ENCODE measurements around the gene UTP14C. TPM values are rescaled to one million over a fixed set of nuclear protein-coding genes. Genes with fewer than 3 reads are reported as not detected.

The UTP14C gene
- total and polyA plus RNA-seq, 2 donors (not counting 1 experiment from before 2014, with no cell fraction given), result 14.5 to 20.5 TPM

- H2AFZ ChIP-seq (ENCODE audit: low read length), result no peak overlapping the region
- H3K9me3 ChIP-seq (ENCODE audit: control insufficient read depth, insufficient read depth, low read depth, low read length), result no peaks in the 10 kb centered on the region
- H3K27ac ChIP-seq (ENCODE audit: insufficient read depth, low read length), result no peak overlapping the region
- no peak for DNase-seq (ENCODE audit: low read depth in 2 of 2)
- H3K4me1 ChIP-seq (ENCODE audit: control insufficient read depth, extremely low read depth, insufficient read depth, low read length), result no peaks in the 10 kb centered on the region
- no peak overlapping the region for H3K9ac ChIP-seq (ENCODE audit: insufficient read depth, low read length)
- no peak overlapping the region for H3K4me3 ChIP-seq (replicated peaks in 1 of 4; ENCODE audit: control extremely low read depth in 1 of 4, insufficient read depth in 1 of 4, low read depth in 3 of 4, low read length in 4 of 4)
- no peak overlapping the region for H3K4me2 ChIP-seq (ENCODE audit: extremely low read depth, insufficient read depth, low read length)
- H3K27me3 ChIP-seq (ENCODE audit: control insufficient read depth, insufficient read depth, low read length), result no peaks in the 10 kb centered on the region
- TF ChIP-seq CTCF (conservative IDR thresholded peaks at IDR 0.05 in 1 of 2, IDR thresholded peaks at IDR 0.05 in 1 of 2; ENCODE audit: low read depth in 1 of 2, low read length in 2 of 2) (no peak), EZH2 (IDR thresholded peaks at IDR 0.05; ENCODE audit: low read length, missing control alignments) (no peak)
- H4K20me1 ChIP-seq (ENCODE audit: control insufficient read depth, extremely low read depth, insufficient read depth, low read length), result no peaks in the 10 kb centered on the region
- H3K79me2 ChIP-seq (ENCODE audit: control insufficient read depth, insufficient read depth, low read length), result no peaks in the 10 kb centered on the region
- H3K36me3 ChIP-seq (ENCODE audit: control insufficient read depth, insufficient read depth, low read length), result no peaks in the 10 kb centered on the region
Measured at GRCh38 chr13:52047463-52047862, 23.0 kb downstream of the UTP14C start.

GRCh38 chr13:52048516-52048915, 24.0 kb downstream of the UTP14C start:
- no peaks in the 10 kb centered on the region for H3K79me2 ChIP-seq (ENCODE audit: control insufficient read depth, insufficient read depth, low read length)
- no peak overlapping the region for H3K4me3 ChIP-seq (replicated peaks in 1 of 4; ENCODE audit: control extremely low read depth in 1 of 4, insufficient read depth in 1 of 4, low read depth in 3 of 4, low read length in 4 of 4)
- H3K4me2 ChIP-seq (ENCODE audit: extremely low read depth, insufficient read depth, low read length), result no peak overlapping the region
- H3K27me3 ChIP-seq (ENCODE audit: control insufficient read depth, insufficient read depth, low read length), result no peaks in the 10 kb centered on the region
- DNase-seq (ENCODE audit: low read depth in 2 of 2), result peak; percentile 25 to 28
- H2AFZ ChIP-seq (ENCODE audit: low read length), result no peak overlapping the region
- no peak overlapping the region for H3K27ac ChIP-seq (ENCODE audit: insufficient read depth, low read length)
- no peaks in the 10 kb centered on the region for H3K4me1 ChIP-seq (ENCODE audit: control insufficient read depth, extremely low read depth, insufficient read depth, low read length)
- H4K20me1 ChIP-seq (ENCODE audit: control insufficient read depth, extremely low read depth, insufficient read depth, low read length), result no peaks in the 10 kb centered on the region
- no peak overlapping the region for H3K9ac ChIP-seq (ENCODE audit: insufficient read depth, low read length)
- no peaks in the 10 kb centered on the region for H3K36me3 ChIP-seq (ENCODE audit: control insufficient read depth, insufficient read depth, low read length)
- no peak for TF ChIP-seq EZH2 (IDR thresholded peaks at IDR 0.05; ENCODE audit: low read length, missing control alignments)
- TF ChIP-seq CTCF (conservative IDR thresholded peaks at IDR 0.05 in 1 of 2, IDR thresholded peaks at IDR 0.05 in 1 of 2; ENCODE audit: low read depth in 1 of 2, low read length in 2 of 2), result no peak
- H3K9me3 ChIP-seq (ENCODE audit: control insufficient read depth, insufficient read depth, low read depth, low read length), result no peaks in the 10 kb centered on the region

GRCh38 chr13:52051400-52051799, 26.9 kb downstream of the UTP14C start:
- H3K4me2 ChIP-seq (ENCODE audit: extremely low read depth, insufficient read depth, low read length), result no peak overlapping the region
- no peaks in the 10 kb centered on the region for H3K4me1 ChIP-seq (ENCODE audit: control insufficient read depth, extremely low read depth, insufficient read depth, low read length)
- no peak for DNase-seq (ENCODE audit: low read depth in 2 of 2)
- H3K4me3 ChIP-seq (replicated peaks in 1 of 4; ENCODE audit: control extremely low read depth in 1 of 4, insufficient read depth in 1 of 4, low read depth in 3 of 4, low read length in 4 of 4), result no peak overlapping the region
- TF ChIP-seq EZH2 (IDR thresholded peaks at IDR 0.05; ENCODE audit: low read length, missing control alignments) (no peak), CTCF (conservative IDR thresholded peaks at IDR 0.05 in 1 of 2, IDR thresholded peaks at IDR 0.05 in 1 of 2; ENCODE audit: low read depth in 1 of 2, low read length in 2 of 2) (no peak)
- no peaks in the 10 kb centered on the region for H3K27me3 ChIP-seq (ENCODE audit: control insufficient read depth, insufficient read depth, low read length)
- H2AFZ ChIP-seq (ENCODE audit: low read length), result no peak overlapping the region
- H3K9me3 ChIP-seq (ENCODE audit: control insufficient read depth, insufficient read depth, low read depth, low read length), result no peaks in the 10 kb centered on the region
- no peaks in the 10 kb centered on the region for H3K36me3 ChIP-seq (ENCODE audit: control insufficient read depth, insufficient read depth, low read length)
- H3K79me2 ChIP-seq (ENCODE audit: control insufficient read depth, insufficient read depth, low read length), result no peaks in the 10 kb centered on the region
- no peak overlapping the region for H3K9ac ChIP-seq (ENCODE audit: insufficient read depth, low read length)
- no peak overlapping the region for H3K27ac ChIP-seq (ENCODE audit: insufficient read depth, low read length)
- no peaks in the 10 kb centered on the region for H4K20me1 ChIP-seq (ENCODE audit: control insufficient read depth, extremely low read depth, insufficient read depth, low read length)

All from fibroblast of lung (primary cell).